ELR (cell line): ENCODE measurements around the gene NET1.
"Not testable (repeated sequence)": the region's sequence is repeated elsewhere in the genome, so short reads cannot be mapped to it uniquely, and the experiment has no call there.

Experiments used
- DNase-seq: peaks from one replicate; pipeline ENCODE4 v3.0.0-alpha.2; 2015; ENCODE audit warnings: low read depth

The NET1 gene

GRCh38 chr10:5400468-5401240 lies 11.7 kb upstream of the NET1 start:
- no peak for DNase-seq

- DNase-seq, result no peak
Observed at GRCh38 chr10:5402798-5403197, 9.6 kb upstream of the NET1 start.

- peak; percentile 50 for DNase-seq
Observed at GRCh38 chr10:5404208-5405041, 7.9 kb upstream of the NET1 start, which contains the start of gene TUBAL3. Gene TUBAL3 (minus strand): TSS chr10:5404828. CDS start chr10:5404792, 36 bp downstream.

GRCh38 chr10:5406918-5407317 lies 5.4 kb upstream of the NET1 start:
- no peak for DNase-seq

GRCh38 chr10:5410787-5411186 lies 1.6 kb upstream of the NET1 start:
- not testable (repeated sequence) for DNase-seq

- no peak for DNase-seq
Observed at GRCh38 chr10:5411941-5412276, 448 bp upstream of the NET1 start.

GRCh38 chr10:5413012-5413938 lies 918 bp downstream of the NET1 start:
- DNase-seq, result peak; percentile 71

GRCh38 chr10:5416981-5417380 lies 4.6 kb downstream of the NET1 start:
- DNase-seq, result no peak

GRCh38 chr10:5418584-5418983 lies 6.2 kb downstream of the NET1 start:
- DNase-seq, result no peak

GRCh38 chr10:5419466-5420094 lies 7.2 kb downstream of the NET1 start:
- no peak for DNase-seq

- no peak for DNase-seq
Observed at GRCh38 chr10:5423771-5424170, 11.4 kb downstream of the NET1 start.

- no peak for DNase-seq
Observed at GRCh38 chr10:5424751-5425150, 12.4 kb downstream of the NET1 start.

- no peak for DNase-seq
Observed at GRCh38 chr10:5428133-5428532, 15.8 kb downstream of the NET1 start.

GRCh38 chr10:5433182-5433581 lies 20.8 kb downstream of the NET1 start:
- DNase-seq, result peak; percentile 22

GRCh38 chr10:5434017-5434753 lies 21.8 kb downstream of the NET1 start:
- peak; percentile 86 for DNase-seq

- no peak for DNase-seq
Observed at GRCh38 chr10:5435328-5435727, 23.0 kb downstream of the NET1 start.

GRCh38 chr10:5440206-5440605 lies 27.8 kb downstream of the NET1 start:
- DNase-seq, result no peak

GRCh38 chr10:5441106-5441505 lies 28.7 kb downstream of the NET1 start:
- DNase-seq, result no peak

- peak; percentile 68 for DNase-seq
Observed at GRCh38 chr10:5442065-5442989, 30.0 kb downstream of the NET1 start.

- no peak for DNase-seq
Observed at GRCh38 chr10:5442990-5443370, 30.6 kb downstream of the NET1 start.
